Jurkat, Clone E6-1 (cell line): Measurements from ENCODE around the gene MICALL2.
A peak's percentile ranks its signal among the peaks of the same experiment; 100 is the strongest.

Experiments
- DNase-seq: peaks from one replicate; pipeline ENCODE4 v3.0.0-alpha.2; 2011; ENCODE audit warnings: low read depth, low spot score
- H3K4me3 ChIP-seq: 2 replicates; pipeline ENCODE4 v1.5.1; 2011; ENCODE audit warnings: mild to moderate bottlenecking, low read length, control low read depth, moderate library complexity

The MICALL2 gene

DNA sequence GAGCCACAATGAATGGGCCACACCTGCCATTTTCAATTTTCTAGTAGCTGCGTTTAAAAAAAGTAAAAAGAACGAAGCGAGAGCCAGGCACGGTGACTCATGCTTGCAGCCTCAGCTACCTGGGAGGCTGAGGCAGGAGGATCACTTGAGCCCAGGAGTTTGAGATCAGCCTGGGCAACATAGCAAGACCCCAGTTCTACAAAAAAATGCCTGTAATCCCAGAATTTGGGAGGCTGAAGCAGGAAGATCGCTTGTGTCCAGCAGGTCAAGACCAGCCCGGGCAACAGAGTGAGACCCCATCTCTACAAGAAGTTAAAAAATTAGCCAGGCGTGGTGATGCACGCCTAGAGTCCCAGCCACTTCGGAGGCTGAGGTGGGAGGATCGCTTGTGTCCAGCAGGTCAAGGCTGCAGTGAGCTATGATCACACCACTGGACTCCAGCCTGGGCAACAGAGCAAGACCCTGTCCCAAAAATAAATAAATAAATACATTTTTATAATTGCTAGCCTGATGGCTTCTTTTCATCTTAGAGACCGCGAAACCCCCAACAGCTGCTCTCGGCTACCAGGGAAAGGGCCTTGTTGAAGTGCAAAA, 32.1 kb downstream of the MICALL2 start:
- H3K4me3 ChIP-seq = no peak overlapping the region
- no peak for DNase-seq

DNA sequence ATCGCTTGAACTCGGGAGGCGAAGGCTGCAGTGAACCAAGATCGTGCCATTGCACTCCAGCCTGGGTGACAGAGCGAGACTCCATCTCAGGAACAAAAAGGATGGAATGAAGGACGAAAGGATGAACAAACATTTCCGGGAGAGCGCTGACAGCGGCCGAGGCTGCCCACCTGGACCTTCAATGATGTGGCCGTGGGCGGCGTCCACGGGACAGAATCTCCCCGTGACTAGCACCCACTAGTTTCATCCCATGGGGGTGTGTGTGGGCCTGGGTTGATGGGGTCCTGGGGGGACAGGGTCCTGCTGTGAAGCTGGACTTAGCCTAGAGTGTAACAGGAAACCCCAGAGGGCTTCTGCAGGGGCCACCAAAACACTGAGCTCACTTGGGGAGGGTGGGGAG, 32.8 kb downstream of the MICALL2 start:
- DNase-seq = no peak

DNA sequence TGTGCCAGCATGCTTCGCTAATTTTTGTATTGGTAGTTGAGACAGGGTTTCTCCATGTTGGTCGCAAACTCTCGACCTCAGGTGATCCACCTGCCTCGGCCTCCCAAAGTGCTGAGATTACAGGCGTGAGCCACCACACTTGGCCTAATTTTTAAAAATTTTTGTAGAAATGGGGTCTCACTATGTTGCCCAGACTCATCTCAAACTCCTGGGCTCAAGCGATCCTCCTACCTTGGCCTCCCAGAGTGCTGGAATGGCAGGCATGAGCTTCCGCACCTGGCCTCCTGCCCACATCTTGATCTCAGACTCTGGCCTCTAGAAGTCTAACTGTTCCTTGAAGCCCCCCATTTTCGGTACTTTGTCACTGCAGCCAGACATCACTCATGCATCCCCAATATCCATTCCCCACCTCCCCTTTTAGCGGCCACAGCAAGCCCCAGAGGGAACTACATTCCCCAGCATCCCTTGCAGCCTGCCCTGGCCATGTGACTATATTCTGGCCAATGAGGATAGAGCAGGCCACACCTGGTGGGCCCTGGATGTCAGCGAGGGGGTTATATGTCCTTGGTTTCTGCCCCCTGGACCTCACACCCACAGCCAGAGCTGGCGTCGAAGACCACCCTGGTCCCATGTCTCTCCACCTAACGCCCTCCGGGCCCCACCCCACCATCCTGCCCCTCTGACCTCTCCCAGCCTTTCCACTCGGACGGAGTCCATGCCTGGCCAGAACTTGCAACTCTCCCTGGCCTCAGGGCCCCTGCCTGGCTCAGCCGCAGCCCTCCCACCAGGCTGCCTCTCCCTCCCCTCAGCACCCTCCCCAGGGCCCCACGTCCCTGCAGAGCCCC, 33.8 kb downstream of the MICALL2 start:
- H3K4me3 ChIP-seq = no peak overlapping the region
- no peak for DNase-seq

More for the DNA sequence above, 32.8 kb downstream of the MICALL2 start:
- no peak overlapping the region for H3K4me3 ChIP-seq

DNA sequence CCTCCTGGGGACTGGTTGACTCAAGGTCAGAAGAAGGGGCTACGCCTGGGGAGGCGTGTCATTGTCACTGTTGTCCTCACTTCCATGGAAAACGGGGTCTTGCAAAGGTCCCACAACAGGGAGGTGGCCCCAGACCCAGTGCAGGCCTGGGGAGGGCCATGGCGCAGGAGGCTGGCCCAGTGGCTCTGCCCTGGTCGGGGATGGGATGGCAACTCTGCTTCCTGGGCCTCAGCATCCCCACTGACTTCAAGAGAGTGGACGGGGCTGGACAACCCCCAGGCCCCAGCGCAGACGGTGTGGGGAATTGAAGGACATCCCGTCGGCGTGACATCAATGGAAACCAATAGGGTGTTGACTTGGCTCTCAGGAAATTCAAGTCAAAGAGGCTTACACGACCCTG, 35.2 kb downstream of the MICALL2 start:
- no peak for DNase-seq
- no peak overlapping the region for H3K4me3 ChIP-seq

DNA sequence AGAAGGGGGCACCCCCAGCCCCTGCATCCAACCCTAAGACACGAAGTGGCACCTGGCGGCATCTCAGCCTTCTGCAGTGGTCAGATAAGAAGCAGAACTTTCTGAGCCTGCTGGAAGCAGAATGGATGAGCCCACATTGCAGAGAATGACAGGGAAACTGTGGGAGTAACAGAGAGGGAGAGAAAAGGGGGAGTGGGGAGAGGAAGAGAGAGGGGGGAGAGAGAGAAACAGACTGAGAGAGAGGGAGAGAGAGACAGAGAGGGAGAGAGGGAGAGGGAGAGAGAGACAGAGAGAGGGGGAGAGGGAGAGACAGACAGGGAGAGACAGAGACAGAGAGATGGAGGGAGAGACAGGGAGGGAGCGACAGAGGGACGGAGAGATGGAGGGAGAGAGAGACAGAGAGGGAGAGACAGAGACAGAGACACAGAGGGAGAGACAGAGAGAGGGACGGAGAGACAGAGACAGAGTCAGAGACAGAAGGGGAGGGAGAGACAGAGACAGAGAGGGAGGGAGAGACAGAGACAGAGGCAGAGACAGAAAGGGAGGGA, 35.9 kb downstream of the MICALL2 start:
- DNase-seq = no peak
- H3K4me3 ChIP-seq = no peak overlapping the region

DNA sequence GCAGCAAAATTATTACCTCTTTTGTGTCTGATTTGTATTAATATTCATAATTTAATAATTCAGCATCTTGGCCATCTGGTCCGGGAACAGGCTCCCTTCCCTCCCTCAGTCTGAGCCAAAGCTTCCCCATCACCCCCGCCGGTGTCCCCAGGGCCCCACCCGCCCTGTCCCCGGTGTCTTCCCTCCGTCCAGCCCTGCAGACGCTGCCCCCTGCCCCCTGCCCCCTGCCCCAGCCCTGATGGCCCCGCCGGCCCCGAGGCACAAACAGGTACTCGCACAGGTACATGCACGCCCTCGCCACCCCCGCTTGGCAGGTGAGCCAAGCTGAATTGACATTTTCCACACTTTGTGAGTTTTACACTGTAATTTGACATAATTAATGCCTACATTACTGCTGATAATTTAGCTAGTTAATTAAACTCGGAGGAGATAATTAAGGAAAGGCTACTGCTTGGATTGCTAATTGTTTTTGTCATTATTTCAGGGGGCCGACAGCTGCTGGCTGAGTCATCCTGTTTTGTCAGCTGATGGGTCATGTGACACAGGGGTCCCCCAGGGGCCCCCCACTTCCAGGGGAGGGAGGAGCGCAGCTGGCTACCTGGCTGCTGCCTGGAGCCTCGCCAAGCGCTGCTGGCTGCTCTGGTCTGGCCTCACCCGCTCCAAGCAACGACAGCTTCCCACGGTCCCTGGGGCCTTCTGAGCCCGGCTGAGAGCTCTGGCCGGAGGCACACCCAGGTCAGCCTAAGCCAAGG, 36.6 kb downstream of the MICALL2 start:
- DNase-seq = no peak
- no peak overlapping the region for H3K4me3 ChIP-seq

DNA sequence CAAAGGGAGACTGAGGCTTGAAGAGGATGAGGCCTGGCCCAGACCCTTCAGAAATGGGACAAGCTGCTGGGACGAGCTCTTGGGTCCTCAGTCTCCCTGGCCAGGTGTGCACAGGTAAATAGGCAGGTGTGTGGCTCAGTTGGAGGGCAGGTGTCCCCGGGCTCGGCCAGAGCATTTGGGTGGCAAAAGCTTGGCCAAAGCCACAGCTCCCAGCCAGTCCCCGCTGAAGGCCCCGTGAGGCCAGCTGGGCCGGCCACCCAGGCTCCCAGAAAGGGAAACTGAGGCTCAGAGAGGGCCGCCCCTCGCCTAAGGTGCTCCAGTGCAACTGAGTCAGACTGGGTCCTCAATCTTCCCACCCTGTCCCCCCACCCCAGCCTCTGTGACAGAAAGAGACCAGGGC, 37.3 kb downstream of the MICALL2 start:
- DNase-seq = no peak
- H3K4me3 ChIP-seq = no peak overlapping the region

DNA sequence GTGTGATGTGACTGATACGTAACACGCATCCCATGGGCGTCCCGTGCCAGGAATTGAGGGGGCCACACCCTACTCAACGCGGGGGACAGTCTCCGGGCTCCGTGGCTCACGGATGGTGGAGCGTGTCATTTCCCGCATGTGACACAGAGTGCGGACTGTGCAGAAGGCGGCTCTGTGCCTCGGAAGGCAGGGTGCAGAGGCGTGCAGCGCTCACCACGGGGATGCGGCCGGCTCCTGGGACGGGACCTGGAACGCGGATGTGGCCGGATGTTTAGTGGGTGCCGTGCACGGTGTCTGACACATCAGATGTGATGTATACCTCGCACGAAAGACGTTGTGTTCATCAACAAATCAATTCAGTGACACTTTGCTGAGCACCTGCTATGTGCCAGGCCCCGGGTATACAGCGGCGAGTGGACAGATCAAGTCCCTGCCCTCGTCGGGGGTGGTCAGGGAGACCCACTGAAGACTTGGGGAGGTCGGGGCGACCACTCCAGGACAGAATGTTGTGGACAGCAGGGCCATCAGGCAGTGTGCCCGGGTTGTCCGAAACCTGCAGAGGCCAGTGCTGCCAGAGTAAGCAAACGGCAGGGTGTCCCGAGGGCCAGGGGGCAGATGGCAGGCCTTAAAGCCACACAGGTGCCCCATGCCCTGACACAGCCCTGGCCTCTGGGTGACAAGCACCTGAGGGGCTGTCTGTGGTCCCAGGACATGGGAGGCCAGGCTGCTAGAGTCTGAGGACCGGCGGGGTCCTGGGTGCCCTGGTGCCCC, 38.1 kb downstream of the MICALL2 start:
- no peak overlapping the region for H3K4me3 ChIP-seq
- no peak for DNase-seq

DNA sequence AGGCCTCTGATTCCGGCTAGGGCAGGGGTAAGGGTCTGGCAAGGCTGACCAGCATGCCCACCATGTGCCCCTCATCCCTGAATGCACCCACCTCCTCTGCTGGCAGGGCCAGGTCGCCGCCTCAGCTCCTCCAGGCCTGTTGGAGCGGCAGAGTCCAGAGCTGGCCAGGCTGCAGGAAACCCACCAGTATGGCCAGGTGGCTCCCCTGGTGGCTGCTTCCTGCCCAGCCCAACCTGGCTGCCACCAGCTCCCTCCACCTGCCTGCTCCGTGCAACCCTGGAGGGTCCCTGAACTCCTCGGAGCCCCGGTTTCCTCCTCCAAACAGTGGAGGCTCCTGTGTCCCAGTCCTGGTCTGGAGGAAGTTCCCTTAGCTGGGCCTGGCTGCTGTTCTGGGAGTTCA, 39.6 kb downstream of the MICALL2 start:
- no peak overlapping the region for H3K4me3 ChIP-seq
- DNase-seq = no peak

DNA sequence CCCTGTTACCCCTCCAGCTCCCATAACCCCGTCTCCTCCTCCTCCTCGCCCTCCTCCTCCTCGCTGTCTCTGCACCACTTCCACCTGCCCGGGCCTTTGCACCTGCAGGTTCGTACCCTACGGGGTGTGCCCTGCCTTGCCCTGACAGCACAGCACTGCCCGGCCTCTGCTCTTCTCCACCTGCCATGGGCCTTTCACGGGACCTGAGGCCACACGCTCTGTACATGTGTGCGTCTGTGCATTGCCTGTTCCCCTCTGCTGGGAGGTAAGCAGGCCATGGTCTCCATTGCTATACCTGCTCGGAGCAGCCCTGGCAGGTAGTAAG, 40.0 kb downstream of the MICALL2 start:
- H3K4me3 ChIP-seq = no peak overlapping the region
- no peak for DNase-seq

DNA sequence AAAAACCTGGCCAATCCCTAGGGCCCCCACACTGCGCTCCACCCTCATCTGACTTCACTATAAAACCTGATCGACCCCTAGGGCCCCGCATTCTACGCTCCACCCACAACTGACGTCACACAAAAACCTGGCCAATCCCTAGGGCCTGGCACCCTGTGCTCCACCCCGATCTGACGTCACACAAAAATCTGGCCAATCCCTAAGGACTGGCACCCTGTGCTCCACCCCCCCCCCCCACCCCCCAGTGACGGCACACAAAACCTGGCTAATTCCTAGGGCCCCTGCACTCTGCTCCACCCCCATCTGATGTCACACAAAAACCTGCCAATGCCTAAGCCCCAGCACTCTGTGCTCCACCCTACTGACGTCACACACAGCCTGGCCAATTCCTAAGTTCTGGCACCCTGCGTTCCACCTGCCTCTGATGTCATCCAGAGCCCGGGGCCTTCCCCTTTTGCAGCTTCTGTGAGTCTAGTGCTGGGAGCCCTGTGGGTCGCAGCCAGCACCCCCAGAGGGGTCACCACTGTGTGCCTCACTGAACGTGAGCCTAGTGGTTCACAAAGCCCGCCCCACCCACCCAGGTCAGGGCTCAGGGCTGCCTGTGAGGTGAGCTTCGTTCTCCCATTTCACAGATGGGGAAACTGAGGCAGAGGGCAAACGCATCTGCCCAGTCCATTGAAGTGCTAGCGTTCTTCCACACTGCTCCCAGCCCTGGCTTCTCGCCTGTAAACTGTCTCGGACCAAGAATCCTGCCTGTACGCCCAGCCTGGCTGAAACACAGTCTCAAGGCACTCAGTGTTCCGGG, 40.6 kb downstream of the MICALL2 start:
- DNase-seq = peak; percentile 42
- no peak overlapping the region for H3K4me3 ChIP-seq

DNA sequence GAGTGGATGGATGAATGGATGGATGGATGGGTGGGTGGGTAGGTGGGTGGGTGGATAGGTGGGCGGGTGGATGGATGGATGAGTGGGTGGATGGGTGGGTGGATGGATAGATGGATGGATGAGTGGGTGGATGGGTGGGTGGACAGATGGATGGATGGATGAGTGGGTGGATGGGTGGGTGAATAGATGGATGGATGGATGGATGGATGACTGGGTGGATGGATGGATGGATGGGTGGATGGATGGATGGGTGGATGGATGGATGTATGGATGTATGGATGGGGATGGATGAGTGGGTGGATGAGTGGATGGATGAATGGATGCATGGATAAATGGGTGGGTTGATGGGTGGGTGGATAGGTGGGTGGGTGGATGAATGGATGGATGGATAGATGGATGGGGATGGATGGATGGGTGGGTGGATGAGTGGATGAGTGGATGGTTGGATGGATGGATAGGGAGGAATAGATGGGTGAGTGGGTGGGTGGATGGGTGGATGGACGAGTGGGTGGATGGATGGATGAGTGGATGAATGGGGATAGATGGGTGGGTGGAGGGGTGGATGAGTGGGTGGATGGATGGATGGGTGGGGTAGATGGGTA, 43.8 kb downstream of the MICALL2 start:
- DNase-seq = no peak
- H3K4me3 ChIP-seq = no peak overlapping the region

DNA sequence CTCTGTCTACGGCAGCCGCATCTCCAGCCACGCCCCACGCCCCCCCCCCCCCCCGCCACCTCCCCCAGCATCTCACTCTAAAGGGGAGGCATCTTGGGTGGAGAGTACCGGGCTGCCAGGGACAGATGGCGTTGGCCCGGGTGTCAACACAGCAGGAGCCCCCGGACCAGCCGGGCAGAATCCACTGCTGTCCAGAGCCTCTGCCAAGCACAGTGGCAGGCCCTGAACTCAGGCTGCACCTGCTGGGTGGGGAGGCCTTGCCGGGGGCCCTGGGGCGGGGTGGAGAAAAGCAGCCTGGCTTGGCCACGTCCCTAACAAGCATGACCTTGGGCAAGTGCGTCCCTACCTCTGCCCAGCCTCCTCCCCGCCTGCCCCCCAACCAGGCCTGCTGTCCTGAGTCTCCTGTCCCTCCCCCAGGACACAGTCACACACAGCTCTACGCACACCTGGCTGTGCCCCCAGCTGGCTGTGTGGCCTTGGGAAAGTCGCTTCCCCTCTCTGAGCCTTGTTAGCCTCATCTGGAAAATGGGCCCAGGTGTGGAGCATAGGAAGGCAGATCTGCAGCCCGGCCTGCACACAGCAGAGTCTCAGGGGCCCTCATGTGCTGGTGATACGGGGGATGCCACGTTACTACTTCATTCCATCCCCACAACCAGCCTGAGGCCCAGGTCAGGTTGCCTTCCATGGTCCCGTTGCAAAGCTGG, 45.2 kb downstream of the MICALL2 start:
- DNase-seq = no peak
- H3K4me3 ChIP-seq = no peak overlapping the region

DNA sequence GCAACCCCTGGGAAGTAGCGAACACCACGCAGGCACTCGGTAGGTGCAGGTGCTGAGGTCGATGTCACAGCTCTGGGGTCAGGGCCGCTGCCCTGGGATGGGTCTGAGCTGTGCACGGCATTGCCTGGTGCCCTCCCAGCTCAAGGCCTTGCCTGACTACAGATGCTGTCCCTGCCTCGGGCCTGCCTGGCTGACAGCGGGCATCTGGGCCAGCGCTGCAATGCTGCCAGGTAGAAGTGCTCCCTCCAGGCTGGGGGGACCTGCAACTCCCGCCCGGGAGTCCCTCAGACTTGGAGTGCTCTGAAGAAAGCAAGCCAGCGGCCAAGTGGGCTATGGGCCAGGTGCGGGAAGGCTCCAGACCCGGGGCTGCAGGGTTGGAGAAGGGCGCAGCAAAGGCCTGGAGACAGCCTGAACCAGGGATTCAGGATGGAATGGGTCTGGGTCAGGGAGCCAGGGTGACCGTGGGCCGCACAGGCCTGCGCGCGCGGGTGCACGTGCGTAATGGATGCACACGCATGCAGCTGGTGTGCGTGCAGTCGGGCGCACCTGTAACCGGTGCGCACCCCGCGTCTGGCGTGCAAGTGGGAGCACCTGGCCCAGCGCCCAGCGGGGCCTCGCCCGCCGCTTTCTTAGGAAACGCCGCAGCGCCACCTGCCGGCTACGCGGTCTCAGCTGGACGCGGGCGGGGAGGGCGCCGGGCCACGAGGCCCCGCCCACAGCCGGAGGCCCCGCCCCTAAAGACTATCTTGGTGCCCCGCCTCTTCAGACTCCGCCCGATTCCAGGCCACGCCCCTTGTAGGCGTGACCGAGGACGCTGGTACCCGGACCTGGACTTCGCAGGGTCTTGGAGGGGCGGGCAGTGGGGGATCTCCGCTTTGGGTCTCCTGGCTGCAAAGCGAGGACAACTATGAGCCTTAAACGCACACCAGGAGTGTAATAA, 46.7 kb downstream of the MICALL2 start:
- H3K4me3 ChIP-seq = no peak overlapping the region

DNA sequence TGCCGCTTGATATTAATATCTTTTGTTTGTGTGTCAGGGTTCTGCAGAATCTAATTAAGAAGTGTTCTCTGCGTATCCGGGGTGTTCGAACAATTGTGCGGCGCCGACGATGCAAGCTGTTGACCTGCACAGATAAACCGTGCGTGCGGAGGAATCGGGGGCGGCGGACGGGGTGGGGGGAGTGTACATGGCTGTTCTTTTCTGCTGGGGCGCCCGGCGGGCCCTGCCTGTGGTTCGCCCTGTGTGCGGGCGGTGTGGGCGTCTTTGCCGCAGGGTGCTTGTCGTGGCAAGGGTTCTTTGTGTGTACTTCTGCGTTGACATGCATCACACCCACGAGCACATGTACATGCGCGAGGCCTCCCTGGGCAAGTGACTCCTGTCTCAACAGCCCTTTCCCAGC, 47.9 kb downstream of the MICALL2 start:
- DNase-seq = no peak

More for the DNA sequence above, 46.7 kb downstream of the MICALL2 start:
- DNase-seq = peak; percentile 71

DNA sequence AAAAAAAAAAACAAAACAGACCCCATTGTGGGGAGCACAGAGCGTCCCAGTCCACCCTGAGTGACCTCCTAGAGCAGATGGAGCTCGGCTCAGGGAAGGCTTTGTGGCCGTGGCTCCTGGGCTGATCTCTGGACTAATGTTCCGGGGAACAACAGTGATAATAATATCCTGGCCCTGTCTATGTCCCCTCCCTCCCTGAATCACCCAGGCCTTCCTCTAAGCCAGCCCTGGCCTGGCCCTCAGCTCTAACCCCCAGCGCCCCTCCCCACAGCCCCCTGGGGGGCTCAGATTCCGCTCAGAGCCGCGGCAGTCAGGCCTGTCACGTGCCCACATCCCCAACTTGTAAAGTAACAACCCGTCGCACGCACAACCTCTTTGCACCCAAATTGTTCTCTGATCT, 48.3 kb downstream of the MICALL2 start:
- DNase-seq = no peak
- H3K4me3 ChIP-seq = no peak overlapping the region

More for the DNA sequence above, 47.9 kb downstream of the MICALL2 start:
- H3K4me3 ChIP-seq = no peak overlapping the region

DNA sequence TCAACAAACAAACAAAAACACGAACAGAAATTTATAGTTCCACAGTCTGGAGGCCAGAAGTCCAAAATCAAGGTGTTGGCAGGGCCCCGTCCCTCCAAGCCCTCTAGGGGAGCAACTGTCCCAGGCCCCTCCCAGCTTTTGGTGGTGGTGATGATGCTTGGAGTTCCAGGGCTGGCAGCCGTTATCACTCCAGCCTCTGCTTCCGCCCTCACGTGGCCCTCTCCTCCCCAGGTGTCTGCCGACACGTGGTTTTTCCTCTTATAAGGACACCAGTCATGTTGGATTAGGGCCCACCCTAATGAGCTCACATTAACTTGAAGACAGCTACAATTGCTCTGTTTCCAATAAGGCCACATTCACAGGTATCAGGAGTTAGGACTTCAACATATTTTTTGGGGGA, 49.7 kb downstream of the MICALL2 start:
- no peak overlapping the region for H3K4me3 ChIP-seq
- no peak for DNase-seq
